Measurements from ENCODE around the gene ZNF646.

Gene ZNF646

DNA sequence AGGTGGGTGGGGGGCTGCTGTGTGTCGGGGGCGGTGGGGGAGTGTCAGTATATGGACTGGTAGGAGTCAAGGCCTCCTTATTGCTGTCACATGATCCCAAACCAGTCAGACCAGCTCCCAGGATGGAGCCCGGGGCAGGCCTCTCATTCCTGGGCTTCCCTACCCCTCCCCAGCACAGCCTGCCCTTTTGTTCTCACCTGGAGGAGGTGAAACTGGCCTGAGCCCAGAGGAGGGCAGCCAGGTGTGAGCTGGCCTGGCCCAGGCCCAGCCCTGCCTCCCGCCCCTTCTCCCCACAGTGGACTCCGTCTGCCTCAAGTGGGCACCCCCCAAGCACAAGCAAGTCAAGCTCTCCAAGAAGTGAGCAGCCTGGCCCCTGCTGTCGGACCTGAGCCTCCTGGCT is 56.7 kb downstream of the ZNF646 start:
- DNase-seq (ENCODE audit: low spot score) = peak; percentile 35

DNA sequence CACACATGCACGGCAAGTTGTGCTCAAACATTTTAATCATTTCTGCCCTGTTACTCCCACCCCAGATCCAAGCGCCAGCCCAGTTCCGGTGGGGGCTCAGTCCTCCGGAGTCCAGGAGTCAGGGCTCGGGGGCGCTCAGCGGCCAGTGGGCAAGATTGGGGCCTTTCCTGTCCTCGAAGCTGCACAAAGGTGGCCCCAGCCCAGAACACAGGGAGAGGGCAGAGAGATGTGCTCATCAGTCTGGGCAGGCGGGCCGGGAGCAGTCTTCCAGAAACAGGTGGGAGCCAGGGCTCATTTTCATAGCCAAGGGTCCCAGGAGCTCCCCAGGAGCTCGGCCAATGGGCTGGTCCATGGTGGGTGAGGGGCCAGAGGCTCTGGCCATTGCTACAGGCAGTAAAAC is 57.2 kb downstream of the ZNF646 start:
- no peak for DNase-seq (ENCODE audit: low spot score)

DNA sequence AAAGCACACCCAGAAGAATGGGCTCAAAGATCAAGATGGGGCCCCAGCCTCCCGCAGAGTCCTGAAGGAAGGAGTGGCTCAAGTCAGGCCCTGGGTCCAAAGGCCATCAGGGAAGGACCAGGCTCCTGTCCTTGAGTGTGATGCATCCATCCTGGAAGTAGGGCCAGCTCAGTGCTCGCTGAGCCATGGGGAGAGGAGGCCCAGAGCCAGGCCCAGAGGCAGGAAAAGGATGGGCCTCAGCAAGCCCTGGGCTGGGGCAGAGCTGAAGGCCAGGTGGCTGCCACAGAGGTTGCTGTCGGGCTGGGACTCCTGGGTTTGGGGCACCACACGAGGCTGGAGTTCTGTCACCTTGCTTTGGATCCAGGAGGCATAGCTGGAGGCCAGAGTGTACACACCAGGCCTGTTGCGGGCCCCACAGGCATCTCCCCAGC is 57.6 kb downstream of the ZNF646 start:
- DNase-seq (ENCODE audit: low spot score) = no peak

DNA sequence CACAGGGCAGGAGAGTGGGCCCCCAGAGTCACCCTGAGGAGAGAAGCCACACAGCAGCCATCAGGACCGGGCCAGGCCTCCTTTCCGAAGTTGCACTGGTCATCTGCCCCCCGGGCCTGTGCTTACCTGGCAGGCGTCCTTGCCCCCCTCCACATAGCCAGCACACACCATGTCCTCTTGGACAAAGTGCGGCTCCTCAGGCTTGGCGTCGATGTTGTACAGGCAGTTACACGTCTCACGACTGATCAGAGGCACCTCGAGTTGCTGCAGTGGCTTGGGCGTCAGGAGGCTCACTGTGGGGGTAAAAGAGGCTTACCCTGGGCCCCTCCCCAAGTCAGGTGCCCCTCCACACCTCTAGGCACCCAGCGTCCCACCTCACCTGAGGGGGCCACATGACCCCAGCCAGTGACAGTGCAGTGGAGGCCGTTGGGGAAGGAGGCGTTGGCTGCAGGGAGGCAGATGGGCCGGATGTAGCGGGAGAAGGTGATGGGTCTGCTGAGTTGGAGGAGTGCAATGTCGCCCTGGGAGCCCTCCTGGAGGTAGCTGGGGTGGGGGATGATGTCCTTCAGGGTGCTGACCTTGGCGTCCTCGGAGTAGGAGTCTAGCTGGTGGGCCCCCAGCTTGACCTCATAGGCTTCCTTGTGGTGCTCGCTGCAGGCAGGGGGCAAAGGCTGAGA is 58.2 kb downstream of the ZNF646 start:
- DNase-seq (ENCODE audit: low spot score) = no peak

DNA sequence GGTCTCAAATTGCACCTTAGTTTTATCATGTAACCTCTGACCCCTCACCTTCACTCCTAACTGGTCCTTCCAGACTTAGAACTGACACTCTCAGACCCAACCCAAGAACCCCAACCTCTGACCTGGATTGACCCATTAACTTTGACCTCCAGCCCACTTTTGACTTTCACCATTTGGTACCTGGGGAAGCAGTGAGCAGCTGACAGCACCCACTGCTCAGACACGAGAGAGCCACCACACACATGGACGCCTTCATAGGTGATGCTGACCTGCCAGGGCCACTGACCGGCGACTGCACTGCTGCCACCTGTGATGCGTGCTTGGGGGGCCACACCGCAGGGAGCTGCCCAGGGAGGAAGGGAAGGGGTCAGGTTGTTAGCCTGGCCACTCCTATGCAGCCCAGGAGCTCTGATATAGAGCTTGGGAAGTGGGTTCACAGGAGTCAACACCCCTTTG is 58.9 kb downstream of the ZNF646 start:
- no peak for DNase-seq (ENCODE audit: low spot score)

All from LoVo (cell line).